ENCODE measurements around the gene HTN3. TPM values are rescaled to one million over a fixed set of nuclear protein-coding genes. Genes with fewer than 3 reads are reported as not detected.
"Not testable (repeated sequence)": the region's sequence is repeated elsewhere in the genome, so short reads cannot be mapped to it uniquely, and the experiment has no call there.

The HTN3 gene
- polyA plus RNA-seq, 2 of the 4 experiments (the other 2 are of a cell fraction): not detected

GRCh38 chr4:70002507-70002906 is 25.8 kb upstream of the HTN3 start:
- no peaks in the 10 kb centered on the region for H3K9me3 ChIP-seq
- H3K4me3 ChIP-seq: no peak overlapping the region
- ChIA-PET CTCF (no interaction called here), POLR2A (no interaction called here)
- no peak overlapping the region for H3K4me2 ChIP-seq
- no peak overlapping the region for H3K27ac ChIP-seq
- FAIRE-seq (no peak), ATAC-seq (no peak), DNase-seq (ENCODE audit: low read depth in 1 of 2, low spot score in 1 of 2) (no peak)
- H3K4me1 ChIP-seq: no peaks in the 10 kb centered on the region
- TF ChIP-seq CEBPB (IDR thresholded peaks at IDR 0.05) (no peak), NPAS2 (CRISPR knock-in tag; IDR thresholded peaks at IDR 0.05; ENCODE audit: borderline replicate concordance) (no peak), BCL3 (IDR thresholded peaks at IDR 0.05) (no peak), POLR2AphosphoS2 (conservative IDR thresholded peaks at IDR 0.05; ENCODE audit: low read length) (no peak), POLR2A (IDR thresholded peaks at IDR 0.05; ENCODE audit: low read length) (no peak), SMC3 (IDR thresholded peaks at IDR 0.05) (no peak), BHLHE40 (IDR thresholded peaks at IDR 0.05; ENCODE audit: low read depth, low read length) (no peak)

DNA sequence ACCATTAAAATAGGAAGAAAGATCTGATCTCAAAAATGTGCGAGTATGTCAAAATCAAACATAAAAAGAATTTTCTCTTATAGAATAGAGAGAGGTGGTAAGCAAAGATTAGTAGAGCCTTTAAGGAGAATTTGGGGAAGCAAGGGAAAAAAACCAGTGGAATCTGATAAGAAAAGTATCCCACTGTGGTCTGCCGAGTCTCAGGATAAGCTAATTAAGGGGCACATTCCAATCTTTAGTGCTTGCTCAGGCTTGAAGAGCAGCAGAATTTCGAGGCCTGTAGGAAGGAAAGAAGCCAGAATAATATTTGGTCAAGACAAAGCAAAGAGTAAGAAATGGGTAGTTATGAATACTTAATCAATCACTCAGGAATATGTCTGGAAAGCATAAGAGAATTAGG is 19.5 kb upstream of the HTN3 start:
- ChIA-PET POLR2A (no interaction called here), CTCF (no interaction called here)
- H3K9me3 ChIP-seq: no peaks in the 10 kb centered on the region
- no peak overlapping the region for H3K27ac ChIP-seq
- WGBS (ENCODE audit: missing lambda C conversion rate): 28% methylated on average over 3 of the region's 3 CpGs
- ATAC-seq (no peak), DNase-seq (ENCODE audit: low read depth in 1 of 2, low spot score in 1 of 2) (no peak), FAIRE-seq (no peak)
- TF ChIP-seq, protein P1, sequence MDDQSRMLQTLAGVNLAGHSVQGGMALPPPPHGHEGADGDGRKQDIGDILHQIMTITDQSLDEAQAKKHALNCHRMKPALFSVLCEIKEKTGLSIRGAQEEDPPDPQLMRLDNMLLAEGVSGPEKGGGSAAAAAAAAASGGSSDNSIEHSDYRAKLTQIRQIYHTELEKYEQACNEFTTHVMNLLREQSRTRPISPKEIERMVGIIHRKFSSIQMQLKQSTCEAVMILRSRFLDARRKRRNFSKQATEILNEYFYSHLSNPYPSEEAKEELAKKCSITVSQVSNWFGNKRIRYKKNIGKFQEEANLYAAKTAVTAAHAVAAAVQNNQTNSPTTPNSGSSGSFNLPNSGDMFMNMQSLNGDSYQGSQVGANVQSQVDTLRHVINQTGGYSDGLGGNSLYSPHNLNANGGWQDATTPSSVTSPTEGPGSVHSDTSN (IDR thresholded peaks at IDR 0.05): no peak
- TF ChIP-seq BCL3 (IDR thresholded peaks at IDR 0.05) (no peak), TP53 (CRISPR knock-in tag; IDR thresholded peaks at IDR 0.05) (no peak), JUNB (IDR thresholded peaks at IDR 0.05) (no peak), HDAC2 (IDR thresholded peaks at IDR 0.05) (no peak)
- TF ChIP-seq, protein P2, sequence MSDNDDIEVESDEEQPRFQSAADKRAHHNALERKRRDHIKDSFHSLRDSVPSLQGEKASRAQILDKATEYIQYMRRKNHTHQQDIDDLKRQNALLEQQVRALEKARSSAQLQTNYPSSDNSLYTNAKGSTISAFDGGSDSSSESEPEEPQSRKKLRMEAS (IDR thresholded peaks at IDR 0.05): no peak
- no peak overlapping the region for H3K4me3 ChIP-seq
- no peak overlapping the region for H3K4me2 ChIP-seq
- no peaks in the 10 kb centered on the region for H3K4me1 ChIP-seq

- DNase-seq (ENCODE audit: low read depth in 1 of 2, low spot score in 1 of 2); H3K4me1 ChIP-seq; ATAC-seq; H3K4me2 ChIP-seq; POLR2A ChIA-PET; CTCF ChIA-PET; FAIRE-seq; H3K9me3 ChIP-seq; H3K4me3 ChIP-seq; H3K27ac ChIP-seq: not testable (repeated sequence)
- WGBS (ENCODE audit: missing lambda C conversion rate): 80% methylated on average over 3 of the region's 10 CpGs
Observed at GRCh38 chr4:70019006-70019405, 9.3 kb upstream of the HTN3 start.

DNA sequence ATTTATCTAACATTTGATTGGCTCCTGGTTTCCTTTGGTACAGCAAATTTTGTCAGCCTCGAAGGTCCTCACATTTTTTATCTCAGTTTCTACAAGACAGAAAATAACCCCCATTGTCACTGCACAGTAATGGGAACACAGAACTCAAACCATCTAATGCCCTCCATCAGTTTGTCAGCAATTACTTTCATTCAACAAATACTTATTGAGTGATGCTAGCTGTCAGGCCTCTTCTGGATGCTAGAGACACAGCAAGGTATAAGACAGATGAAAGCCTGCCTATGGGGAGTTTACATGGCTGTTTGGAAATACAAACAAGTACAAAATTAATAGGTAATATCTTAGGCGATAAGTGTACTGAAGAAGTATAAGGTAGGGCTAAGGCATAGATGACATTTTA is 5.0 kb upstream of the HTN3 start:
- CTCF ChIA-PET: no interaction called here
- TF ChIP-seq, protein P3, sequence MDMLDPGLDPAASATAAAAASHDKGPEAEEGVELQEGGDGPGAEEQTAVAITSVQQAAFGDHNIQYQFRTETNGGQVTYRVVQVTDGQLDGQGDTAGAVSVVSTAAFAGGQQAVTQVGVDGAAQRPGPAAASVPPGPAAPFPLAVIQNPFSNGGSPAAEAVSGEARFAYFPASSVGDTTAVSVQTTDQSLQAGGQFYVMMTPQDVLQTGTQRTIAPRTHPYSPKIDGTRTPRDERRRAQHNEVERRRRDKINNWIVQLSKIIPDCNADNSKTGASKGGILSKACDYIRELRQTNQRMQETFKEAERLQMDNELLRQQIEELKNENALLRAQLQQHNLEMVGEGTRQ (IDR thresholded peaks at IDR 0.05): no peak
- TF ChIP-seq KDM5A (IDR thresholded peaks at IDR 0.05) (no peak), CBX2 (IDR thresholded peaks at IDR 0.05; ENCODE audit: borderline replicate concordance, low read depth) (no peak), MAZ (IDR thresholded peaks at IDR 0.05; ENCODE audit: borderline replicate concordance, low read depth, low read length) (no peak), GATA3 (IDR thresholded peaks at IDR 0.05; ENCODE audit: borderline replicate concordance) (no peak)
- TF ChIP-seq, protein P4, sequence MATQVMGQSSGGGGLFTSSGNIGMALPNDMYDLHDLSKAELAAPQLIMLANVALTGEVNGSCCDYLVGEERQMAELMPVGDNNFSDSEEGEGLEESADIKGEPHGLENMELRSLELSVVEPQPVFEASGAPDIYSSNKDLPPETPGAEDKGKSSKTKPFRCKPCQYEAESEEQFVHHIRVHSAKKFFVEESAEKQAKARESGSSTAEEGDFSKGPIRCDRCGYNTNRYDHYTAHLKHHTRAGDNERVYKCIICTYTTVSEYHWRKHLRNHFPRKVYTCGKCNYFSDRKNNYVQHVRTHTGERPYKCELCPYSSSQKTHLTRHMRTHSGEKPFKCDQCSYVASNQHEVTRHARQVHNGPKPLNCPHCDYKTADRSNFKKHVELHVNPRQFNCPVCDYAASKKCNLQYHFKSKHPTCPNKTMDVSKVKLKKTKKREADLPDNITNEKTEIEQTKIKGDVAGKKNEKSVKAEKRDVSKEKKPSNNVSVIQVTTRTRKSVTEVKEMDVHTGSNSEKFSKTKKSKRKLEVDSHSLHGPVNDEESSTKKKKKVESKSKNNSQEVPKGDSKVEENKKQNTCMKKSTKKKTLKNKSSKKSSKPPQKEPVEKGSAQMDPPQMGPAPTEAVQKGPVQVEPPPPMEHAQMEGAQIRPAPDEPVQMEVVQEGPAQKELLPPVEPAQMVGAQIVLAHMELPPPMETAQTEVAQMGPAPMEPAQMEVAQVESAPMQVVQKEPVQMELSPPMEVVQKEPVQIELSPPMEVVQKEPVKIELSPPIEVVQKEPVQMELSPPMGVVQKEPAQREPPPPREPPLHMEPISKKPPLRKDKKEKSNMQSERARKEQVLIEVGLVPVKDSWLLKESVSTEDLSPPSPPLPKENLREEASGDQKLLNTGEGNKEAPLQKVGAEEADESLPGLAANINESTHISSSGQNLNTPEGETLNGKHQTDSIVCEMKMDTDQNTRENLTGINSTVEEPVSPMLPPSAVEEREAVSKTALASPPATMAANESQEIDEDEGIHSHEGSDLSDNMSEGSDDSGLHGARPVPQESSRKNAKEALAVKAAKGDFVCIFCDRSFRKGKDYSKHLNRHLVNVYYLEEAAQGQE (IDR thresholded peaks at IDR 0.05): no peak
- TF ChIP-seq, protein P5, sequence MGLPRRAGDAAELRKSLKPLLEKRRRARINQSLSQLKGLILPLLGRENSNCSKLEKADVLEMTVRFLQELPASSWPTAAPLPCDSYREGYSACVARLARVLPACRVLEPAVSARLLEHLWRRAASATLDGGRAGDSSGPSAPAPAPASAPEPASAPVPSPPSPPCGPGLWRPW (IDR thresholded peaks at IDR 0.05): no peak
- WGBS (ENCODE audit: missing lambda C conversion rate): 24% methylated on average over 2 of the region's 2 CpGs

More for the DNA sequence above, 5.0 kb upstream of the HTN3 start:
- Histone ChIP-seq H3K4me2 (no peak overlapping the region), H3K4me3 (no peak overlapping the region), H3K27ac (no peak overlapping the region), H3K4me1 (no peaks in the 10 kb centered on the region), H3K9me3 (no peaks in the 10 kb centered on the region)
- FAIRE-seq (no peak), DNase-seq (ENCODE audit: low read depth in 1 of 2, low spot score in 1 of 2) (no peak), ATAC-seq (no peak)
- POLR2A ChIA-PET: no interaction called here
